ENCODE results near the gene PDE4A.

DNA sequence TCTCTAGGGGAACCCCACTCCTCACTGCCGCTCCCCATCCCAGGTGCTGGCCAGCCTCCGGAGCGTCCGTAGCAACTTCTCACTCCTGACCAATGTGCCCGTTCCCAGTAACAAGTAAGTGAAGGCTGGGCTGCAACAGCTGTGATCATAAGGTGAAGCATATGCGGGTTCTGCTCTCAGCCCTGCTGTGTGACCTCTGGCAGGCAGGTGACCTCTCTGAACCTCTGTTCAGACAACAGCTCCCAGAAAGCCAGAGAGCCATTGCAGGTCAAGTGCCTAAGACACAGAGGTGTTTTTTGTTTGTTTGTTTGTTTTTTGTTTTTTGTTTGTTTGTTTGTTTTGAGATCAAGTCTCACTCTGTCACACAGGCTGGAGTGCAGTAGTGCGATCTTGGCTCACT is 28.7 kb downstream of the PDE4A start:
- TF ChIP-seq, protein P1, sequence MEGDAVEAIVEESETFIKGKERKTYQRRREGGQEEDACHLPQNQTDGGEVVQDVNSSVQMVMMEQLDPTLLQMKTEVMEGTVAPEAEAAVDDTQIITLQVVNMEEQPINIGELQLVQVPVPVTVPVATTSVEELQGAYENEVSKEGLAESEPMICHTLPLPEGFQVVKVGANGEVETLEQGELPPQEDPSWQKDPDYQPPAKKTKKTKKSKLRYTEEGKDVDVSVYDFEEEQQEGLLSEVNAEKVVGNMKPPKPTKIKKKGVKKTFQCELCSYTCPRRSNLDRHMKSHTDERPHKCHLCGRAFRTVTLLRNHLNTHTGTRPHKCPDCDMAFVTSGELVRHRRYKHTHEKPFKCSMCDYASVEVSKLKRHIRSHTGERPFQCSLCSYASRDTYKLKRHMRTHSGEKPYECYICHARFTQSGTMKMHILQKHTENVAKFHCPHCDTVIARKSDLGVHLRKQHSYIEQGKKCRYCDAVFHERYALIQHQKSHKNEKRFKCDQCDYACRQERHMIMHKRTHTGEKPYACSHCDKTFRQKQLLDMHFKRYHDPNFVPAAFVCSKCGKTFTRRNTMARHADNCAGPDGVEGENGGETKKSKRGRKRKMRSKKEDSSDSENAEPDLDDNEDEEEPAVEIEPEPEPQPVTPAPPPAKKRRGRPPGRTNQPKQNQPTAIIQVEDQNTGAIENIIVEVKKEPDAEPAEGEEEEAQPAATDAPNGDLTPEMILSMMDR (IDR thresholded peaks at IDR 0.05; ENCODE audit: insufficient read depth, low read length, poor library complexity, severe bottlenecking), result no peak
- TF ChIP-seq EZH2phosphoT487 (conservative IDR thresholded peaks at IDR 0.05; ENCODE audit: low read length), result no peak
